Neural crest cell (in vitro differentiated cells): ENCODE measurements around the gene BABAM2. TPM values are rescaled to one million over a fixed set of nuclear protein-coding genes. Genes with fewer than 3 reads are reported as not detected.
A peak's percentile ranks its signal among the peaks of the same experiment; 100 is the strongest.

ENCODE experiments used
- DNase-seq: peaks from one replicate; pipeline ENCODE4 v3.0.0; 2021; ENCODE audit warnings: low read depth, mixed read lengths, low spot score
- H3K27ac Mint-ChIP-seq: one replicate; pipeline ENCODE4 v1.8.0; 2021; ENCODE audit warnings: mild to moderate bottlenecking, mixed read lengths; ENCODE audit not compliant: unreplicated experiment
- H3K27me3 Mint-ChIP-seq: 2 replicates; pipeline ENCODE4 v1.8.0; 2021; ENCODE audit warnings: low read depth, mild to moderate bottlenecking, mixed read lengths
- H3K36me3 Mint-ChIP-seq: 2 replicates; pipeline ENCODE4 v1.8.0; 2021; ENCODE audit warnings: low read depth, mild to moderate bottlenecking, mixed read lengths
- H3K4me1 Mint-ChIP-seq: 2 replicates; pipeline ENCODE4 v1.8.0; 2021; ENCODE audit warnings: mixed read lengths
- H3K4me3 Mint-ChIP-seq: one replicate; pipeline ENCODE4 v1.8.0; 2021; ENCODE audit warnings: mild to moderate bottlenecking, mixed read lengths
- H3K9me3 Mint-ChIP-seq: 2 replicates; pipeline ENCODE4 v1.8.0; 2021; ENCODE audit warnings: mixed read lengths
- CTCF ChIP-seq: fragments of 200-600 bp; sonication (generic); conservative IDR thresholded peaks from 2 replicates; pipeline ENCODE4 v1.5.0; 2021; ENCODE audit warnings: antibody characterized with exemption, mild to moderate bottlenecking
- total RNA-seq: library from RNA; stranded (reverse); gene quantifications from 2 replicates; pipeline ENCODE4 v1.2.1, GENCODE V29; 2021

Gene BABAM2
- total RNA-seq, 1 donor from 2014 or later, result 28.6 TPM

GRCh38 chr2:27954771-27955383, 64.3 kb downstream of the BABAM2 start:
- peaks cover 3% of the 10 kb centered on the region for H3K9me3 Mint-ChIP-seq
- H3K27me3 Mint-ChIP-seq, result no peaks in the 10 kb centered on the region
- no peak for DNase-seq
- no peak for TF ChIP-seq CTCF
- peaks cover 24% of the 10 kb centered on the region for H3K4me1 Mint-ChIP-seq
- H3K36me3 Mint-ChIP-seq, result peaks cover 4% of the 10 kb centered on the region
- H3K4me3 Mint-ChIP-seq, result no peak overlapping the region
- no peak overlapping the region for H3K27ac Mint-ChIP-seq

- peaks cover 31% of the 10 kb centered on the region for H3K4me1 Mint-ChIP-seq
- no peak for TF ChIP-seq CTCF
- H3K4me3 Mint-ChIP-seq, result no peak overlapping the region
- DNase-seq, result no peak
- H3K27me3 Mint-ChIP-seq, result no peaks in the 10 kb centered on the region
- peaks cover 3% of the 10 kb centered on the region for H3K9me3 Mint-ChIP-seq
- H3K27ac Mint-ChIP-seq, result no peak overlapping the region
- peaks cover 4% of the 10 kb centered on the region for H3K36me3 Mint-ChIP-seq
These were observed 65.0 kb downstream of the BABAM2 start for GRCh38 chr2:27955384-27956161.

- TF ChIP-seq CTCF, result no peak
- Mint-ChIP-seq H3K36me3 (peaks cover 4% of the 10 kb centered on the region), H3K27ac (no peak overlapping the region), H3K4me1 (peaks cover 38% of the 10 kb centered on the region), H3K9me3 (peaks cover 3% of the 10 kb centered on the region), H3K4me3 (no peak overlapping the region), H3K27me3 (no peaks in the 10 kb centered on the region)
- no peak for DNase-seq
These were observed 66.4 kb downstream of the BABAM2 start for GRCh38 chr2:27956888-27957287.

GRCh38 chr2:27958711-27959378, 68.3 kb downstream of the BABAM2 start:
- DNase-seq, result no peak
- no peaks in the 10 kb centered on the region for H3K9me3 Mint-ChIP-seq
- no peak overlapping the region for H3K4me3 Mint-ChIP-seq
- no peaks in the 10 kb centered on the region for H3K36me3 Mint-ChIP-seq
- no peaks in the 10 kb centered on the region for H3K27me3 Mint-ChIP-seq
- no peak for TF ChIP-seq CTCF
- H3K27ac Mint-ChIP-seq, result peak overlapping the region; percentile 9
- H3K4me1 Mint-ChIP-seq, result peaks cover 38% of the 10 kb centered on the region

- Mint-ChIP-seq H3K9me3 (no peaks in the 10 kb centered on the region), H3K27ac (peak overlapping the region; percentile 90), H3K27me3 (no peaks in the 10 kb centered on the region), H3K36me3 (no peaks in the 10 kb centered on the region), H3K4me3 (no peak overlapping the region), H3K4me1 (peaks cover 38% of the 10 kb centered on the region)
- no peak for TF ChIP-seq CTCF
- no peak for DNase-seq
These were observed 69.0 kb downstream of the BABAM2 start for GRCh38 chr2:27959496-27959895.
